ENCODE data around the gene SLCO3A1. TPM values are rescaled to one million over a fixed set of nuclear protein-coding genes. Genes with fewer than 3 reads are reported as not detected.

Gene SLCO3A1
- total RNA-seq, 1 experiment from 2014 or later: 5.1 TPM

DNA sequence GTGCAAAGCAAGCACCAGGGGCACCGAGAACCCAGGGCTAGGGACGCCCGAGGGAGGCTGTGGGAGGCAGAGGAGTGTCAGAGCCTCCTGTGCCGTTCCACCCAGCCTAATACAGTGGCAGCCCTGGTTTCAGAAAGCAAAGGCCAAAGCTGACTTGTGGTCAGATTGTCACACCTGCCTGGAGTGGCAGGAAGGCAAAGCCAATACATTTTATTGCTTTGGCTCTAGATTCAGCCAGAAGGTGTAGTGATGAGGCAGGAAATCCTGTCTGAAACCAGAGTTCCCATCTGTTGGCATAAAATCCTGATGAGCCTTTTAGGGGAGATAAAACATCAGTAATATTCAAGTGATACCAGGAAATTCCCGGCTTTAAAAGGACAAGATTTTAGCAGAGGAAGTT, 168.3 kb downstream of the SLCO3A1 start:
- no TSS peak for BruUV-seq (replicated peaks)
- no peak overlapping the region for H3K4me3 ChIP-seq (replicated peaks in 1 of 2; ENCODE audit: low read depth in 1 of 2, low read length in 2 of 2)
- no peak for ATAC-seq
- no peaks in the 10 kb centered on the region for H3K36me3 ChIP-seq (ENCODE audit: control insufficient read depth in 1 of 2, insufficient read depth in 2 of 2, low read length in 2 of 2)
- no peak overlapping the region for H3K9ac ChIP-seq (ENCODE audit: low read length)
- no peak overlapping the region for H3K4me2 ChIP-seq (ENCODE audit: low read length)
- H3K9me2 ChIP-seq (ENCODE audit: insufficient read depth): no peaks in the 10 kb centered on the region
- peaks cover 6% of the 10 kb centered on the region; the same call in 1 of the 2 replicates for H3K27me3 ChIP-seq (ENCODE audit: insufficient read depth, low read length)
- H3K9me3 ChIP-seq (ENCODE audit: control insufficient read depth in 1 of 2, insufficient read depth in 1 of 2, low read depth in 1 of 2, low read length in 2 of 2): no peaks in the 10 kb centered on the region
- H2AFZ ChIP-seq (ENCODE audit: low read depth, low read length, poor library complexity, severe bottlenecking): no peak overlapping the region
- POLR2A ChIA-PET: no interaction called here
- no peaks in the 10 kb centered on the region for H3K4me1 ChIP-seq (ENCODE audit: control insufficient read depth in 1 of 2, insufficient read depth in 2 of 2, low read length in 2 of 2)
- RAD21 ChIA-PET (ENCODE audit: low non-redundant PET in 1 of 2, low total read pairs in 2 of 2, uncharacterized antibody in 2 of 2, unreplicated experiment in 2 of 2): no interaction called here
- H4K20me1 ChIP-seq (ENCODE audit: insufficient read depth): no peaks in the 10 kb centered on the region
- DNase-seq (ENCODE audit: low read depth, low spot score): no peak
- intact Hi-C loops (cut with micrococcal nuclease): no loop called here
- H3K27ac ChIP-seq (ENCODE audit: low read depth, low read length): no peak overlapping the region
- no peak for TF ChIP-seq ZFX (IDR thresholded peaks at IDR 0.05)
- TF ChIP-seq REST (IDR thresholded peaks at IDR 0.05; ENCODE audit: low read depth): no peak
- no peak for TF ChIP-seq EZH2 (IDR thresholded peaks at IDR 0.05)
- TF ChIP-seq SRF (IDR thresholded peaks at IDR 0.05; ENCODE audit: low read depth): no peak
- TF ChIP-seq POLR2A (IDR thresholded peaks at IDR 0.05; ENCODE audit: borderline replicate concordance, extremely low read depth, insufficient read depth, insufficient read length): no peak
- TF ChIP-seq TCF7L2 (IDR thresholded peaks at IDR 0.05; ENCODE audit: borderline replicate concordance, extremely low read depth, insufficient read depth, insufficient read length): no peak
- TF ChIP-seq EGR1 (IDR thresholded peaks at IDR 0.05; ENCODE audit: low read depth): no peak
- no peak for TF ChIP-seq CBX3 (IDR thresholded peaks at IDR 0.05; ENCODE audit: low read depth)
- no peak for TF ChIP-seq CEBPB (IDR thresholded peaks at IDR 0.05; ENCODE audit: low read depth)
- TF ChIP-seq MAX (IDR thresholded peaks at IDR 0.05): no peak
- TF ChIP-seq, protein P1, sequence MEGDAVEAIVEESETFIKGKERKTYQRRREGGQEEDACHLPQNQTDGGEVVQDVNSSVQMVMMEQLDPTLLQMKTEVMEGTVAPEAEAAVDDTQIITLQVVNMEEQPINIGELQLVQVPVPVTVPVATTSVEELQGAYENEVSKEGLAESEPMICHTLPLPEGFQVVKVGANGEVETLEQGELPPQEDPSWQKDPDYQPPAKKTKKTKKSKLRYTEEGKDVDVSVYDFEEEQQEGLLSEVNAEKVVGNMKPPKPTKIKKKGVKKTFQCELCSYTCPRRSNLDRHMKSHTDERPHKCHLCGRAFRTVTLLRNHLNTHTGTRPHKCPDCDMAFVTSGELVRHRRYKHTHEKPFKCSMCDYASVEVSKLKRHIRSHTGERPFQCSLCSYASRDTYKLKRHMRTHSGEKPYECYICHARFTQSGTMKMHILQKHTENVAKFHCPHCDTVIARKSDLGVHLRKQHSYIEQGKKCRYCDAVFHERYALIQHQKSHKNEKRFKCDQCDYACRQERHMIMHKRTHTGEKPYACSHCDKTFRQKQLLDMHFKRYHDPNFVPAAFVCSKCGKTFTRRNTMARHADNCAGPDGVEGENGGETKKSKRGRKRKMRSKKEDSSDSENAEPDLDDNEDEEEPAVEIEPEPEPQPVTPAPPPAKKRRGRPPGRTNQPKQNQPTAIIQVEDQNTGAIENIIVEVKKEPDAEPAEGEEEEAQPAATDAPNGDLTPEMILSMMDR (IDR thresholded peaks at IDR 0.05 in 2 of 3, conservative IDR thresholded peaks at IDR 0.05 in 1 of 3; ENCODE audit: borderline replicate concordance in 1 of 3, insufficient read depth in 1 of 3, low read depth in 2 of 3, low read length in 2 of 3): no peak
- TF ChIP-seq RAD21 (IDR thresholded peaks at IDR 0.05; ENCODE audit: low read depth): no peak
- TF ChIP-seq, protein P2, sequence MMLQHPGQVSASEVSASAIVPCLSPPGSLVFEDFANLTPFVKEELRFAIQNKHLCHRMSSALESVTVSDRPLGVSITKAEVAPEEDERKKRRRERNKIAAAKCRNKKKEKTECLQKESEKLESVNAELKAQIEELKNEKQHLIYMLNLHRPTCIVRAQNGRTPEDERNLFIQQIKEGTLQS (IDR thresholded peaks at IDR 0.05): no peak
- no peak for TF ChIP-seq JUND (IDR thresholded peaks at IDR 0.05)
- CTCF ChIA-PET: no interaction called here
- H3K79me2 ChIP-seq (ENCODE audit: insufficient read depth, low read length): no peaks in the 10 kb centered on the region

Data from HCT116 (cell line).